NCI-H2081 treated with DMSO at 0.1 percent for 48 hours (cell line): Measurements from ENCODE around the gene TBC1D10B.

Experiments used
- DNase-seq: peaks from one replicate; lab custom pipeline; 2025; lab: John Stamatoyannopoulos, UW

TBC1D10B gene

GRCh38 chr16:30370456-30371247 is at the start of gene TBC1D10B:
Gene TBC1D10B (minus strand): TSS chr16:30370494. CDS start chr16:30370183, 311 bp downstream.
- DNase-seq: peak; percentile 96

GRCh38 chr16:30418350-30419181 is 48.3 kb upstream of the TBC1D10B start:
- DNase-seq: no peak

GRCh38 chr16:30417529-30418349 is 47.4 kb upstream of the TBC1D10B start:
- peak; percentile 76 for DNase-seq

GRCh38 chr16:30416624-30417528 is 46.6 kb upstream of the TBC1D10B start:
- DNase-seq: no peak

GRCh38 chr16:30416047-30416603 is 45.8 kb upstream of the TBC1D10B start:
- DNase-seq: no peak

GRCh38 chr16:30414159-30414558 is 43.9 kb upstream of the TBC1D10B start:
- DNase-seq: no peak

- no peak for DNase-seq
Measured at GRCh38 chr16:30413112-30413806, 43.0 kb upstream of the TBC1D10B start.

- no peak for DNase-seq
Measured at GRCh38 chr16:30409125-30410060, 39.1 kb upstream of the TBC1D10B start.

GRCh38 chr16:30407804-30408534 is 37.7 kb upstream of the TBC1D10B start:
- no peak for DNase-seq

GRCh38 chr16:30407102-30407803 is 37.0 kb upstream of the TBC1D10B start, which contains the start of gene ZNF771:
Gene ZNF771 (plus strand): TSS chr16:30407606. CDS start chr16:30408054, 448 bp downstream.
- DNase-seq: no peak

- DNase-seq: no peak
Measured at GRCh38 chr16:30406795-30407101, 36.5 kb upstream of the TBC1D10B start.

GRCh38 chr16:30401768-30402425 is 31.6 kb upstream of the TBC1D10B start:
- no peak for DNase-seq

- DNase-seq: no peak
Measured at GRCh38 chr16:30399435-30400186, 29.3 kb upstream of the TBC1D10B start.

- DNase-seq: no peak
Measured at GRCh38 chr16:30398661-30399434, 28.6 kb upstream of the TBC1D10B start.

- DNase-seq: no peak
Measured at GRCh38 chr16:30397776-30398660, 27.7 kb upstream of the TBC1D10B start.
